Natural killer cell (primary cell): ENCODE measurements around the gene CAND2. TPM values are rescaled to one million over a fixed set of nuclear protein-coding genes. Genes with fewer than 3 reads are reported as not detected.

Experiments
- ATAC-seq, 3 donors: fragments of 150-1000 bp in 2 of 3; fragments of 200-7000 bp in 1 of 3; cut with Tn5 transposase; 1 replicate in 1 of 3; 2 replicates in 2 of 3; pipeline ENCODE4 v1.10.0; 2021; ENCODE audit warnings: mild to moderate bottlenecking in 2 of 3, moderate library complexity in 2 of 3
- DNase-seq, 2 donors: peaks; one replicate each; pipeline versions ENCODE4 v3.0.0 to v3.0.0-alpha.2; 2013 to 2021; ENCODE audit warnings: mixed read lengths in 1 of 2
- H3K27ac ChIP-seq: one replicate; pipeline ENCODE4 v1.5.1; 2013; ENCODE audit warnings: mild to moderate bottlenecking, low read length
- H3K27me3 ChIP-seq: one replicate; pipeline ENCODE4 v1.6.1; 2013; ENCODE audit warnings: low read length; ENCODE audit not compliant: control insufficient read depth, insufficient read depth
- H3K36me3 ChIP-seq: one replicate; pipeline ENCODE4 v1.6.1; 2013; ENCODE audit warnings: low read length; ENCODE audit not compliant: control insufficient read depth, insufficient read depth
- H3K4me1 ChIP-seq: one replicate; pipeline ENCODE4 v1.6.1; 2013; ENCODE audit warnings: low read length; ENCODE audit not compliant: control insufficient read depth, insufficient read depth
- H3K4me3 ChIP-seq: one replicate; pipeline ENCODE4 v1.5.1; 2013; ENCODE audit warnings: low read length
- H3K9me3 ChIP-seq: one replicate; pipeline ENCODE4 v1.6.1; 2013; ENCODE audit warnings: low read length; ENCODE audit not compliant: control insufficient read depth, insufficient read depth
- H3K27ac Mint-ChIP-seq, 2 donors: one replicate each; pipeline ENCODE4 v1.8.0; 2022; ENCODE audit warnings: mild to moderate bottlenecking in 2 of 2, mixed read lengths in 2 of 2, moderate library complexity in 1 of 2
- H3K27me3 Mint-ChIP-seq, 2 donors: one replicate each; pipeline ENCODE4 v1.8.0; 2022; ENCODE audit warnings: low read depth in 2 of 2, mixed read lengths in 2 of 2
- H3K36me3 Mint-ChIP-seq: one replicate; pipeline ENCODE4 v1.8.0; 2022; ENCODE audit warnings: mixed read lengths
- H3K4me1 Mint-ChIP-seq, 2 donors: one replicate each; pipeline ENCODE4 v1.8.0; 2022; ENCODE audit warnings: mixed read lengths in 2 of 2
- H3K4me3 Mint-ChIP-seq: one replicate; pipeline ENCODE4 v1.8.0; 2022; ENCODE audit warnings: mild to moderate bottlenecking, moderate library complexity, mixed read lengths
- H3K9me3 Mint-ChIP-seq, 2 donors: one replicate each; pipeline ENCODE4 v1.8.0; 2022; ENCODE audit warnings: mixed read lengths in 2 of 2
- CTCF ChIP-seq: fragments of 200-600 bp; IDR thresholded peaks from one replicate; pipeline ENCODE4 v1.8.0; 2022; ENCODE audit warnings: antibody characterized with exemption
- WGBS: methylation state at CpG from one replicate; pipeline ENCODE4 v1.1.7; 2013; ENCODE audit warnings: missing lambda C conversion rate; ENCODE audit not compliant: insufficient coverage; 5-methylcytosine and 5-hydroxymethylcytosine counted together
- intact Hi-C: fragments of 100-400 bp; cut with micrococcal nuclease; formaldehyde crosslinking; loops from one replicate; pipeline ENCODE4 v1.14.2; 2022
- total RNA-seq, 4 donors: library from RNA; stranded (reverse); fragments of 120-200 nt in 1 of 4; gene quantifications; one replicate each; pipeline versions ENCODE4 v1.2.3 to v1.2.4, GENCODE V29; 2013 to 2022

CAND2 gene
- total RNA-seq, 3 donors from 2014 or later (not counting 1 experiment from before 2014, with no cell fraction given), result 0.52 to 1.3 (median 1.2) TPM

- H3K36me3 Mint-ChIP-seq, result no peaks in the 10 kb centered on the region
- no peak overlapping the region for H3K4me3 Mint-ChIP-seq
- 79% methylated on average over 5 of the region's 5 CpGs for WGBS
- Histone ChIP-seq H3K27me3 (no peaks in the 10 kb centered on the region), H3K4me1 (no peaks in the 10 kb centered on the region), H3K9me3 (no peaks in the 10 kb centered on the region), H3K36me3 (no peaks in the 10 kb centered on the region), H3K4me3 (no peak overlapping the region), H3K27ac (no peak overlapping the region)
- DNase-seq, result no peak
- H3K27ac Mint-ChIP-seq, result no peak overlapping the region
- no peaks in the 10 kb centered on the region for H3K4me1 Mint-ChIP-seq
- no peak for TF ChIP-seq CTCF
- no peak for ATAC-seq
- intact Hi-C loops, result no loop called here
- no peaks in the 10 kb centered on the region for H3K9me3 Mint-ChIP-seq
- H3K27me3 Mint-ChIP-seq, result no peaks in the 10 kb centered on the region
Observed at GRCh38 chr3:12818773-12819172, 22.3 kb downstream of the CAND2 start.

- Histone ChIP-seq H3K27me3 (no peaks in the 10 kb centered on the region), H3K27ac (no peak overlapping the region), H3K9me3 (no peaks in the 10 kb centered on the region), H3K4me3 (no peak overlapping the region), H3K4me1 (no peaks in the 10 kb centered on the region), H3K36me3 (no peaks in the 10 kb centered on the region)
- TF ChIP-seq CTCF, result no peak
- DNase-seq, result no peak
- no peak for ATAC-seq
- Mint-ChIP-seq H3K27ac (no peak overlapping the region), H3K9me3 (no peaks in the 10 kb centered on the region), H3K36me3 (no peaks in the 10 kb centered on the region), H3K4me3 (no peak overlapping the region), H3K27me3 (no peaks in the 10 kb centered on the region), H3K4me1 (no peaks in the 10 kb centered on the region)
- intact Hi-C loops, result no loop called here
- 74% methylated on average over 6 of the region's 8 CpGs for WGBS
Observed at GRCh38 chr3:12822725-12823373, 26.4 kb downstream of the CAND2 start.

- no peak overlapping the region for H3K4me3 Mint-ChIP-seq
- ATAC-seq (no peak), DNase-seq (no peak)
- Histone ChIP-seq H3K27me3 (no peaks in the 10 kb centered on the region), H3K36me3 (no peaks in the 10 kb centered on the region), H3K9me3 (no peaks in the 10 kb centered on the region), H3K27ac (no peak overlapping the region), H3K4me1 (no peaks in the 10 kb centered on the region), H3K4me3 (no peak overlapping the region)
- H3K36me3 Mint-ChIP-seq, result no peaks in the 10 kb centered on the region
- TF ChIP-seq CTCF, result no peak
- no peak overlapping the region for H3K27ac Mint-ChIP-seq
- no peaks in the 10 kb centered on the region for H3K27me3 Mint-ChIP-seq
- intact Hi-C loops, result no loop called here
- no peaks in the 10 kb centered on the region for H3K9me3 Mint-ChIP-seq
- 89% methylated on average over 7 of the region's 7 CpGs for WGBS
- H3K4me1 Mint-ChIP-seq, result no peaks in the 10 kb centered on the region
Observed at GRCh38 chr3:12824299-12824698, 27.8 kb downstream of the CAND2 start.

GRCh38 chr3:12825156-12825555 is 28.7 kb downstream of the CAND2 start:
- Mint-ChIP-seq H3K4me1 (no peaks in the 10 kb centered on the region), H3K9me3 (no peaks in the 10 kb centered on the region), H3K27me3 (no peaks in the 10 kb centered on the region), H3K27ac (no peak overlapping the region), H3K4me3 (no peak overlapping the region), H3K36me3 (no peaks in the 10 kb centered on the region)
- intact Hi-C loops, result no loop called here
- H3K27ac ChIP-seq, result no peak overlapping the region
- ATAC-seq (no peak), DNase-seq (no peak)
- no peaks in the 10 kb centered on the region for H3K27me3 ChIP-seq
- H3K36me3 ChIP-seq, result peaks cover 2% of the 10 kb centered on the region
- no peaks in the 10 kb centered on the region for H3K4me1 ChIP-seq
- H3K9me3 ChIP-seq, result no peaks in the 10 kb centered on the region
- H3K4me3 ChIP-seq, result no peak overlapping the region
- TF ChIP-seq CTCF, result no peak
- WGBS, result 97% methylated on average over 7 of the region's 8 CpGs
